Measurements from ENCODE around the gene SCN7A. TPM values are rescaled to one million over a fixed set of nuclear protein-coding genes. Genes with fewer than 3 reads are reported as not detected.

SCN7A gene
- total RNA-seq, 1 experiment from 2014 or later, result 0.17 TPM

DNA sequence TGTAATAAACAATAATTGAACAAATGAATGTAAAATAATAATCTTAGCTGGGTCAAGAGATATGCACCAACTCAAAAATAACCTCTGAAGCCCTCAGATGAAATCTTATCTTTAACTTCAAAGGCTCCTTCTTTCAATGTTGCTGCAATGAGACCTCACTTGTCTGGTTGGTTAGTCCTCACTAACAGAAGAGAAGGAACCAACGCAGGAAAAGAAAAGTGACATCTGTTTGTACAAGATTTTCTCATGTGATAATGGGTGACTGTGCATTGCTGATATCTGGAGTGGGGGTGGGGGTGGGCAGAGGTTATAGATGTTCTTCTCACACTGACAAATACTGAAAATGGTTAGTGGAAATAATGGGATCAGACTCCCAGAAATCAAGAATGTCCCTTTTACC lies 2.6 kb downstream of the SCN7A start:
- H3K36me3 Mint-ChIP-seq, result no peaks in the 10 kb centered on the region
- no peak overlapping the region for H3K27ac Mint-ChIP-seq
- ChIA-PET CTCF (no interaction called here), POLR2A (no interaction called here)
- no peak for ATAC-seq
- H3K4me1 Mint-ChIP-seq, result peaks cover 10% of the 10 kb centered on the region
- no peak for DNase-seq (ENCODE audit: low spot score)
- no peaks in the 10 kb centered on the region for H3K9me3 Mint-ChIP-seq
- peaks cover 18% of the 10 kb centered on the region for H3K27me3 Mint-ChIP-seq (ENCODE audit: low read depth)
- H3K4me3 Mint-ChIP-seq, result no peak overlapping the region
- TF ChIP-seq, protein P1, sequence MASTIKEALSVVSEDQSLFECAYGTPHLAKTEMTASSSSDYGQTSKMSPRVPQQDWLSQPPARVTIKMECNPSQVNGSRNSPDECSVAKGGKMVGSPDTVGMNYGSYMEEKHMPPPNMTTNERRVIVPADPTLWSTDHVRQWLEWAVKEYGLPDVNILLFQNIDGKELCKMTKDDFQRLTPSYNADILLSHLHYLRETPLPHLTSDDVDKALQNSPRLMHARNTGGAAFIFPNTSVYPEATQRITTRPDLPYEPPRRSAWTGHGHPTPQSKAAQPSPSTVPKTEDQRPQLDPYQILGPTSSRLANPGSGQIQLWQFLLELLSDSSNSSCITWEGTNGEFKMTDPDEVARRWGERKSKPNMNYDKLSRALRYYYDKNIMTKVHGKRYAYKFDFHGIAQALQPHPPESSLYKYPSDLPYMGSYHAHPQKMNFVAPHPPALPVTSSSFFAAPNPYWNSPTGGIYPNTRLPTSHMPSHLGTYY (CRISPR knock-in tag; IDR thresholded peaks at IDR 0.05), result no peak
- TF ChIP-seq ATF1 (CRISPR knock-in tag; IDR thresholded peaks at IDR 0.05) (no peak), ZNF219 (CRISPR knock-in tag; IDR thresholded peaks at IDR 0.05; ENCODE audit: borderline replicate concordance) (no peak), CBFB (CRISPR knock-in tag; IDR thresholded peaks at IDR 0.05; ENCODE audit: low read depth) (no peak), RORB (CRISPR knock-in tag; IDR thresholded peaks at IDR 0.05) (no peak), NFE2L1 (CRISPR knock-in tag; IDR thresholded peaks at IDR 0.05) (no peak), ZNF232 (CRISPR knock-in tag; IDR thresholded peaks at IDR 0.05) (no peak)
- TF ChIP-seq, protein P2, sequence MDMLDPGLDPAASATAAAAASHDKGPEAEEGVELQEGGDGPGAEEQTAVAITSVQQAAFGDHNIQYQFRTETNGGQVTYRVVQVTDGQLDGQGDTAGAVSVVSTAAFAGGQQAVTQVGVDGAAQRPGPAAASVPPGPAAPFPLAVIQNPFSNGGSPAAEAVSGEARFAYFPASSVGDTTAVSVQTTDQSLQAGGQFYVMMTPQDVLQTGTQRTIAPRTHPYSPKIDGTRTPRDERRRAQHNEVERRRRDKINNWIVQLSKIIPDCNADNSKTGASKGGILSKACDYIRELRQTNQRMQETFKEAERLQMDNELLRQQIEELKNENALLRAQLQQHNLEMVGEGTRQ (CRISPR knock-in tag; IDR thresholded peaks at IDR 0.05), result no peak
- TF ChIP-seq, protein P3, sequence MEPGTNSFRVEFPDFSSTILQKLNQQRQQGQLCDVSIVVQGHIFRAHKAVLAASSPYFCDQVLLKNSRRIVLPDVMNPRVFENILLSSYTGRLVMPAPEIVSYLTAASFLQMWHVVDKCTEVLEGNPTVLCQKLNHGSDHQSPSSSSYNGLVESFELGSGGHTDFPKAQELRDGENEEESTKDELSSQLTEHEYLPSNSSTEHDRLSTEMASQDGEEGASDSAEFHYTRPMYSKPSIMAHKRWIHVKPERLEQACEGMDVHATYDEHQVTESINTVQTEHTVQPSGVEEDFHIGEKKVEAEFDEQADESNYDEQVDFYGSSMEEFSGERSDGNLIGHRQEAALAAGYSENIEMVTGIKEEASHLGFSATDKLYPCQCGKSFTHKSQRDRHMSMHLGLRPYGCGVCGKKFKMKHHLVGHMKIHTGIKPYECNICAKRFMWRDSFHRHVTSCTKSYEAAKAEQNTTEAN (CRISPR knock-in tag; IDR thresholded peaks at IDR 0.05), result no peak
- TF ChIP-seq, protein P4, sequence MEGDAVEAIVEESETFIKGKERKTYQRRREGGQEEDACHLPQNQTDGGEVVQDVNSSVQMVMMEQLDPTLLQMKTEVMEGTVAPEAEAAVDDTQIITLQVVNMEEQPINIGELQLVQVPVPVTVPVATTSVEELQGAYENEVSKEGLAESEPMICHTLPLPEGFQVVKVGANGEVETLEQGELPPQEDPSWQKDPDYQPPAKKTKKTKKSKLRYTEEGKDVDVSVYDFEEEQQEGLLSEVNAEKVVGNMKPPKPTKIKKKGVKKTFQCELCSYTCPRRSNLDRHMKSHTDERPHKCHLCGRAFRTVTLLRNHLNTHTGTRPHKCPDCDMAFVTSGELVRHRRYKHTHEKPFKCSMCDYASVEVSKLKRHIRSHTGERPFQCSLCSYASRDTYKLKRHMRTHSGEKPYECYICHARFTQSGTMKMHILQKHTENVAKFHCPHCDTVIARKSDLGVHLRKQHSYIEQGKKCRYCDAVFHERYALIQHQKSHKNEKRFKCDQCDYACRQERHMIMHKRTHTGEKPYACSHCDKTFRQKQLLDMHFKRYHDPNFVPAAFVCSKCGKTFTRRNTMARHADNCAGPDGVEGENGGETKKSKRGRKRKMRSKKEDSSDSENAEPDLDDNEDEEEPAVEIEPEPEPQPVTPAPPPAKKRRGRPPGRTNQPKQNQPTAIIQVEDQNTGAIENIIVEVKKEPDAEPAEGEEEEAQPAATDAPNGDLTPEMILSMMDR (IDR thresholded peaks at IDR 0.05), result no peak
- TF ChIP-seq, protein P5, sequence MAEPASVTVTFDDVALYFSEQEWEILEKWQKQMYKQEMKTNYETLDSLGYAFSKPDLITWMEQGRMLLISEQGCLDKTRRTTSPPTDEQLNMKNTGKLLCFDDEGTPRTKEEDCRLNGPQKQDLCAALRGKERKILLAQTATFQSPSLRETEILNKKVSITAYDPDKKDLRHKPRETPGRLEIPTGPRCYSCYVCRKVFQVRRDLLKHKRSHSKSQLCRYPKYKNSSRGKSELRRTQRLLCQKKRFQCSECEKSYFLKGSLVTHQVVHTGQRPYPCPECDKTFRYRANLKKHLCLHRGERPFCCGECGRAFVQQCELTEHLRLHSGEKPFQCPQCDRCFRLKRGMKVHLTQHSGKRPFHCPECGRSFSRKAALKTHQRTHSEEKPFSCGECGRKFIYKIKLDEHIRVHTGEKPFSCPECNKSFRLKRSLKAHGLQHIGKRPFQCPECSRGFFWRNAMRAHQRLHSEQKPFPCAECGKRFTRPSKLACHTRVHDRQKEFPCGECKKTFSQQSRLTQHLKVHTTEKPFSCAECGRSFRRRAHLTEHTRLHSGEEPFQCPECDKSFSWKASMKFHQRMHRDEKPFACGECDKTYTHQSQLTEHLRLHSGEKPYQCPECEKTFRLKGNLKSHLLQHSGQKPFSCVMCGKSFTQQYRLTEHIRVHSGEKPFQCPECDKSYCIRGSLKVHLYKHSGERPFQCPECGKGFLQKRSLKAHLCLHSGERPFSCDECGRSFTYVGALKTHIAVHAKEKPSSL (CRISPR knock-in tag; conservative IDR thresholded peaks at IDR 0.05), result no peak
- TF ChIP-seq, protein P6, sequence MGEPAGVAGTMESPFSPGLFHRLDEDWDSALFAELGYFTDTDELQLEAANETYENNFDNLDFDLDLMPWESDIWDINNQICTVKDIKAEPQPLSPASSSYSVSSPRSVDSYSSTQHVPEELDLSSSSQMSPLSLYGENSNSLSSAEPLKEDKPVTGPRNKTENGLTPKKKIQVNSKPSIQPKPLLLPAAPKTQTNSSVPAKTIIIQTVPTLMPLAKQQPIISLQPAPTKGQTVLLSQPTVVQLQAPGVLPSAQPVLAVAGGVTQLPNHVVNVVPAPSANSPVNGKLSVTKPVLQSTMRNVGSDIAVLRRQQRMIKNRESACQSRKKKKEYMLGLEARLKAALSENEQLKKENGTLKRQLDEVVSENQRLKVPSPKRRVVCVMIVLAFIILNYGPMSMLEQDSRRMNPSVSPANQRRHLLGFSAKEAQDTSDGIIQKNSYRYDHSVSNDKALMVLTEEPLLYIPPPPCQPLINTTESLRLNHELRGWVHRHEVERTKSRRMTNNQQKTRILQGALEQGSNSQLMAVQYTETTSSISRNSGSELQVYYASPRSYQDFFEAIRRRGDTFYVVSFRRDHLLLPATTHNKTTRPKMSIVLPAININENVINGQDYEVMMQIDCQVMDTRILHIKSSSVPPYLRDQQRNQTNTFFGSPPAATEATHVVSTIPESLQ (CRISPR knock-in tag; IDR thresholded peaks at IDR 0.05), result no peak
- TF ChIP-seq, protein P7, sequence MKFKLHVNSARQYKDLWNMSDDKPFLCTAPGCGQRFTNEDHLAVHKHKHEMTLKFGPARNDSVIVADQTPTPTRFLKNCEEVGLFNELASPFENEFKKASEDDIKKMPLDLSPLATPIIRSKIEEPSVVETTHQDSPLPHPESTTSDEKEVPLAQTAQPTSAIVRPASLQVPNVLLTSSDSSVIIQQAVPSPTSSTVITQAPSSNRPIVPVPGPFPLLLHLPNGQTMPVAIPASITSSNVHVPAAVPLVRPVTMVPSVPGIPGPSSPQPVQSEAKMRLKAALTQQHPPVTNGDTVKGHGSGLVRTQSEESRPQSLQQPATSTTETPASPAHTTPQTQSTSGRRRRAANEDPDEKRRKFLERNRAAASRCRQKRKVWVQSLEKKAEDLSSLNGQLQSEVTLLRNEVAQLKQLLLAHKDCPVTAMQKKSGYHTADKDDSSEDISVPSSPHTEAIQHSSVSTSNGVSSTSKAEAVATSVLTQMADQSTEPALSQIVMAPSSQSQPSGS (CRISPR knock-in tag; IDR thresholded peaks at IDR 0.05; ENCODE audit: borderline replicate concordance, low read depth), result no peak
- TF ChIP-seq, protein P8, sequence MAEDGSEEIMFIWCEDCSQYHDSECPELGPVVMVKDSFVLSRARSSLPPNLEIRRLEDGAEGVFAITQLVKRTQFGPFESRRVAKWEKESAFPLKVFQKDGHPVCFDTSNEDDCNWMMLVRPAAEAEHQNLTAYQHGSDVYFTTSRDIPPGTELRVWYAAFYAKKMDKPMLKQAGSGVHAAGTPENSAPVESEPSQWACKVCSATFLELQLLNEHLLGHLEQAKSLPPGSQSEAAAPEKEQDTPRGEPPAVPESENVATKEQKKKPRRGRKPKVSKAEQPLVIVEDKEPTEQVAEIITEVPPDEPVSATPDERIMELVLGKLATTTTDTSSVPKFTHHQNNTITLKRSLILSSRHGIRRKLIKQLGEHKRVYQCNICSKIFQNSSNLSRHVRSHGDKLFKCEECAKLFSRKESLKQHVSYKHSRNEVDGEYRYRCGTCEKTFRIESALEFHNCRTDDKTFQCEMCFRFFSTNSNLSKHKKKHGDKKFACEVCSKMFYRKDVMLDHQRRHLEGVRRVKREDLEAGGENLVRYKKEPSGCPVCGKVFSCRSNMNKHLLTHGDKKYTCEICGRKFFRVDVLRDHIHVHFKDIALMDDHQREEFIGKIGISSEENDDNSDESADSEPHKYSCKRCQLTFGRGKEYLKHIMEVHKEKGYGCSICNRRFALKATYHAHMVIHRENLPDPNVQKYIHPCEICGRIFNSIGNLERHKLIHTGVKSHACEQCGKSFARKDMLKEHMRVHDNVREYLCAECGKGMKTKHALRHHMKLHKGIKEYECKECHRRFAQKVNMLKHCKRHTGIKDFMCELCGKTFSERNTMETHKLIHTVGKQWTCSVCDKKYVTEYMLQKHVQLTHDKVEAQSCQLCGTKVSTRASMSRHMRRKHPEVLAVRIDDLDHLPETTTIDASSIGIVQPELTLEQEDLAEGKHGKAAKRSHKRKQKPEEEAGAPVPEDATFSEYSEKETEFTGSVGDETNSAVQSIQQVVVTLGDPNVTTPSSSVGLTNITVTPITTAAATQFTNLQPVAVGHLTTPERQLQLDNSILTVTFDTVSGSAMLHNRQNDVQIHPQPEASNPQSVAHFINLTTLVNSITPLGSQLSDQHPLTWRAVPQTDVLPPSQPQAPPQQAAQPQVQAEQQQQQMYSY (CRISPR knock-in tag; IDR thresholded peaks at IDR 0.05), result no peak

All from WTC11 (cell line).